Parathyroid adenoma (tissue), 2 donors: ENCODE results near the gene IQCN.

Experiments
- H2AFZ ChIP-seq: fragments of 300-600 bp; sonication (generic); one replicate; pipeline ENCODE4 v1.7.0; 2017; ENCODE audit warnings: antibody characterized with exemption, mild to moderate bottlenecking
- H3K27ac ChIP-seq: fragments of 300-600 bp; sonication (generic); one replicate; pipeline ENCODE4 v1.7.0; 2017
- H3K27me3 ChIP-seq: fragments of 300-600 bp; sonication (generic); one replicate; pipeline ENCODE4 v1.7.0; 2017; ENCODE audit warnings: low read length; ENCODE audit not compliant: control insufficient read depth, insufficient read depth
- H3K36me3 ChIP-seq: fragments of 300-600 bp; sonication (generic); one replicate; pipeline ENCODE4 v1.7.0; 2017; ENCODE audit warnings: low read length; ENCODE audit not compliant: control insufficient read depth, insufficient read depth
- H3K4me1 ChIP-seq: fragments of 300-600 bp; sonication (generic); one replicate; pipeline ENCODE4 v1.7.0; 2017; ENCODE audit warnings: control low read depth
- H3K4me2 ChIP-seq: fragments of 300-600 bp; sonication (generic); one replicate; pipeline ENCODE4 v1.7.0; 2017; ENCODE audit warnings: low read length
- H3K4me3 ChIP-seq: fragments of 300-600 bp; sonication (generic); one replicate; pipeline ENCODE4 v1.7.0; 2017; ENCODE audit warnings: low read depth, low read length
- H3K79me2 ChIP-seq: fragments of 300-600 bp; sonication (generic); one replicate; pipeline ENCODE4 v1.7.0; 2017; ENCODE audit warnings: control low read depth
- H3K9ac ChIP-seq: fragments of 300-600 bp; sonication (generic); one replicate; pipeline ENCODE4 v1.7.0; 2017; ENCODE audit warnings: mild to moderate bottlenecking
- H3K9me3 ChIP-seq: fragments of 300-600 bp; sonication (generic); one replicate; pipeline ENCODE4 v1.7.0; 2017; ENCODE audit warnings: low read length; ENCODE audit not compliant: control insufficient read depth
- TF ChIP-seq, protein P1 (sequence below): fragments of 300-600 bp; sonication (generic); IDR thresholded peaks from one replicate; pipeline ENCODE4 v1.7.0; 2017; ENCODE audit warnings: antibody characterized with exemption, mild to moderate bottlenecking
- donor health status: primary hyperparathyroidism.

Gene IQCN

GRCh38 chr19:18320865-18321733 is 46.8 kb upstream of the IQCN start:
- peaks cover 14% of the 10 kb centered on the region for H3K4me1 ChIP-seq
- H2AFZ ChIP-seq, result no peak overlapping the region
- TF ChIP-seq, protein P1, sequence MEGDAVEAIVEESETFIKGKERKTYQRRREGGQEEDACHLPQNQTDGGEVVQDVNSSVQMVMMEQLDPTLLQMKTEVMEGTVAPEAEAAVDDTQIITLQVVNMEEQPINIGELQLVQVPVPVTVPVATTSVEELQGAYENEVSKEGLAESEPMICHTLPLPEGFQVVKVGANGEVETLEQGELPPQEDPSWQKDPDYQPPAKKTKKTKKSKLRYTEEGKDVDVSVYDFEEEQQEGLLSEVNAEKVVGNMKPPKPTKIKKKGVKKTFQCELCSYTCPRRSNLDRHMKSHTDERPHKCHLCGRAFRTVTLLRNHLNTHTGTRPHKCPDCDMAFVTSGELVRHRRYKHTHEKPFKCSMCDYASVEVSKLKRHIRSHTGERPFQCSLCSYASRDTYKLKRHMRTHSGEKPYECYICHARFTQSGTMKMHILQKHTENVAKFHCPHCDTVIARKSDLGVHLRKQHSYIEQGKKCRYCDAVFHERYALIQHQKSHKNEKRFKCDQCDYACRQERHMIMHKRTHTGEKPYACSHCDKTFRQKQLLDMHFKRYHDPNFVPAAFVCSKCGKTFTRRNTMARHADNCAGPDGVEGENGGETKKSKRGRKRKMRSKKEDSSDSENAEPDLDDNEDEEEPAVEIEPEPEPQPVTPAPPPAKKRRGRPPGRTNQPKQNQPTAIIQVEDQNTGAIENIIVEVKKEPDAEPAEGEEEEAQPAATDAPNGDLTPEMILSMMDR, result no peak
- peaks cover 19% of the 10 kb centered on the region for H3K79me2 ChIP-seq
- no peak overlapping the region for H3K4me2 ChIP-seq
- no peaks in the 10 kb centered on the region for H3K9me3 ChIP-seq
- H3K9ac ChIP-seq, result no peak overlapping the region
- H3K27ac ChIP-seq, result peak overlapping the region; percentile 94
- H3K36me3 ChIP-seq, result no peaks in the 10 kb centered on the region
- no peaks in the 10 kb centered on the region for H3K27me3 ChIP-seq
- no peak overlapping the region for H3K4me3 ChIP-seq

DNA sequence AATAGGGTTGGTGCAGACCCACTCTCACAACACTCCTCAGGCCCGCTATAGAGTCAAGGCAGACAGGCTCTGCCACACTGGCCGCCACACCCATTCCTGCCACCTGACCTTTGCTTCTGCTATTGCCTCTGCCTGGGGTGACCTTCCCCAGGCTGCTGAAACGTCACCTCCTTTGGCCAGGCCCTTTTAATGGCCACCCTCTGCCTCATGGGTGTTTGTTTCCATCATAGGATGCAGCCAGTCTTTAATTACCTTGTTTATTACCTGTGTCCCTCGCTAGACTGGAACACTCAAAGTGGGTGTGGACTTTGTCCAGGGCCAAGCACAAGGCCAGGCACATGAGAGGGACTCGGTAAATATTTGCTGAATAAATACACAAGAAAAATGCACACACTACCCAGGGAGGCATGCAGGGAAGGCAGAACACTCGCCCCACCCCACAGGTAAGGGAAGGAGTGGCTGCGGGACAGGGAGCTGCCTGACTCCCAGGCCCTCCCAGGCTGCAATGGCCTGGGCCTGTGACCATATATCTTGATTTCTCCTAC is 45.4 kb upstream of the IQCN start:
- TF ChIP-seq, protein P1, result no peak
- H3K4me3 ChIP-seq, result no peak overlapping the region
- H3K9me3 ChIP-seq, result no peaks in the 10 kb centered on the region
- H3K27me3 ChIP-seq, result no peaks in the 10 kb centered on the region
- peak overlapping the region; percentile 6 for H3K27ac ChIP-seq
- H3K4me2 ChIP-seq, result no peak overlapping the region
- peaks cover 19% of the 10 kb centered on the region for H3K79me2 ChIP-seq
- H3K36me3 ChIP-seq, result no peaks in the 10 kb centered on the region
- H3K9ac ChIP-seq, result no peak overlapping the region
- no peak overlapping the region for H2AFZ ChIP-seq
- peaks cover 14% of the 10 kb centered on the region for H3K4me1 ChIP-seq

- Histone ChIP-seq H3K4me3 (no peak overlapping the region), H3K27ac (peak overlapping the region; percentile 51), H3K79me2 (peaks cover 27% of the 10 kb centered on the region), H2AFZ (no peak overlapping the region), H3K9ac (no peak overlapping the region), H3K4me2 (no peak overlapping the region), H3K27me3 (no peaks in the 10 kb centered on the region), H3K36me3 (no peaks in the 10 kb centered on the region), H3K9me3 (no peaks in the 10 kb centered on the region), H3K4me1 (peaks cover 9% of the 10 kb centered on the region)
- TF ChIP-seq, protein P1, result no peak
Observed at GRCh38 chr19:18317961-18318800, 43.9 kb upstream of the IQCN start.

DNA sequence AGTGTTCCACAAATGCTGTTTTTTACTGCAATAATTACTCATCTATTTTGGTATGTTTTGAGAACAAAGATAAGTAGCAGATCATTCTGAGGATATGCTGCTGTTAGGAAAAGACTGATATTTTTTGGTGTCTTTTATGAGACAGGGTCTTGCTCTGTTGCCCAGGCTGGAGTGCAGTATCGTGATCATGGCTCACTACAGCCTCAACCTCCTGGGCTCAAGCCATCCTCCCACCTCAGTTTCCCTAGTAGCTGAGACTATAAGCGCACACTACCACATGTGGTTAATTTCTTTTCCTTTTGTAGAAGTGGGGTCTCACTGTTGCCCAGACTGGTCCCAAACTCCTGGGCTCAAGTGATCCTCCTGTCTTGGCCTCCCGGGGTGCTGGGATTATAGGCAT is 39.1 kb upstream of the IQCN start:
- Histone ChIP-seq H3K4me1 (no peaks in the 10 kb centered on the region), H3K27ac (no peak overlapping the region), H3K4me2 (no peak overlapping the region), H3K79me2 (peaks cover 20% of the 10 kb centered on the region), H3K4me3 (no peak overlapping the region), H2AFZ (no peak overlapping the region), H3K36me3 (no peaks in the 10 kb centered on the region), H3K27me3 (no peaks in the 10 kb centered on the region), H3K9ac (no peak overlapping the region), H3K9me3 (no peaks in the 10 kb centered on the region)
- TF ChIP-seq, protein P1, result no peak
